Suprapubic skin (tissue), 4 donors: ENCODE data around the gene SELENOW. TPM values are rescaled to one million over a fixed set of nuclear protein-coding genes. Genes with fewer than 3 reads are reported as not detected.
"Not testable (repeated sequence)": the region's sequence is repeated elsewhere in the genome, so short reads cannot be mapped to it uniquely, and the experiment has no call there.

Experiments
- DNase-seq, 2 donors: peaks; one replicate each; pipeline ENCODE4 v3.0.0-alpha.2; 2019; ENCODE audit warnings: low spot score in 2 of 2
- H3K27ac ChIP-seq: fragments of 200-600 bp; sonication (generic); one replicate; pipeline ENCODE4 v1.5.1; 2019
- H3K27me3 ChIP-seq: fragments of 200-600 bp; sonication (generic); one replicate; pipeline ENCODE4 v1.5.1; 2019
- H3K36me3 ChIP-seq: fragments of 200-600 bp; sonication (generic); one replicate; pipeline ENCODE4 v1.5.1; 2019
- H3K4me1 ChIP-seq: fragments of 200-600 bp; sonication (generic); one replicate; pipeline ENCODE4 v1.5.1; 2019
- H3K4me3 ChIP-seq: fragments of 200-600 bp; sonication (generic); one replicate; pipeline ENCODE4 v1.5.1; 2019; ENCODE audit warnings: mild to moderate bottlenecking
- H3K9me3 ChIP-seq: fragments of 200-600 bp; sonication (generic); one replicate; pipeline ENCODE4 v1.5.1; 2019
- EP300 ChIP-seq: sonication (generic); formaldehyde crosslinking; IDR thresholded peaks from one replicate; pipeline ENCODE4 v1.6.1; 2017; ENCODE audit warnings: antibody characterized with exemption
- POLR2A ChIP-seq, 2 donors: fragments of 450-650 bp; IDR thresholded peaks; one replicate each; pipeline ENCODE4 v1.6.1; 2017; ENCODE audit warnings: antibody characterized with exemption in 2 of 2, mild to moderate bottlenecking in 2 of 2, moderate library complexity in 2 of 2
- POLR2AphosphoS5 ChIP-seq, 3 donors: sonication (generic); formaldehyde crosslinking; IDR thresholded peaks; one replicate each; pipeline ENCODE4 v1.6.1; 2017; ENCODE audit warnings: antibody characterized with exemption in 3 of 3
- WGBS: methylation state at CpG from one replicate; pipeline ENCODE4 v1.1.5; 2018; 5-methylcytosine and 5-hydroxymethylcytosine counted together
- total RNA-seq, 4 donors: library from RNA; depleted of rRNA; stranded (reverse); fragments of >200 nt; gene quantifications; one replicate each; pipeline ENCODE4 v1.1.0, GENCODE V29; 2016
- TF ChIP-seq, protein P1 (sequence below), 2 donors: fragments of 200-600 bp in 1 of 2; fragments of 450-650 bp in 1 of 2; sonication (generic) in 1 of 2; IDR thresholded peaks; one replicate each; pipeline ENCODE4 v1.5.1; 2016 to 2019; ENCODE audit warnings: antibody characterized with exemption in 2 of 2, mild to moderate bottlenecking in 1 of 2, moderate library complexity in 1 of 2

SELENOW gene
- total RNA-seq, 4 donors from 2014 or later, result 351 to 679 (median 517) TPM

GRCh38 chr19:47760632-47760999, 17.9 kb upstream of the SELENOW start:
- no peak for DNase-seq
- Histone ChIP-seq H3K4me3 (no peak overlapping the region), H3K4me1 (no peaks in the 10 kb centered on the region), H3K27ac (no peak overlapping the region), H3K27me3 (no peaks in the 10 kb centered on the region), H3K36me3 (peaks cover 40% of the 10 kb centered on the region), H3K9me3 (no peaks in the 10 kb centered on the region)
- TF ChIP-seq POLR2A (IDR thresholded peaks at IDR 0.05) (no peak), POLR2AphosphoS5 (IDR thresholded peaks at IDR 0.05) (no peak), EP300 (no peak)
- TF ChIP-seq, protein P1, sequence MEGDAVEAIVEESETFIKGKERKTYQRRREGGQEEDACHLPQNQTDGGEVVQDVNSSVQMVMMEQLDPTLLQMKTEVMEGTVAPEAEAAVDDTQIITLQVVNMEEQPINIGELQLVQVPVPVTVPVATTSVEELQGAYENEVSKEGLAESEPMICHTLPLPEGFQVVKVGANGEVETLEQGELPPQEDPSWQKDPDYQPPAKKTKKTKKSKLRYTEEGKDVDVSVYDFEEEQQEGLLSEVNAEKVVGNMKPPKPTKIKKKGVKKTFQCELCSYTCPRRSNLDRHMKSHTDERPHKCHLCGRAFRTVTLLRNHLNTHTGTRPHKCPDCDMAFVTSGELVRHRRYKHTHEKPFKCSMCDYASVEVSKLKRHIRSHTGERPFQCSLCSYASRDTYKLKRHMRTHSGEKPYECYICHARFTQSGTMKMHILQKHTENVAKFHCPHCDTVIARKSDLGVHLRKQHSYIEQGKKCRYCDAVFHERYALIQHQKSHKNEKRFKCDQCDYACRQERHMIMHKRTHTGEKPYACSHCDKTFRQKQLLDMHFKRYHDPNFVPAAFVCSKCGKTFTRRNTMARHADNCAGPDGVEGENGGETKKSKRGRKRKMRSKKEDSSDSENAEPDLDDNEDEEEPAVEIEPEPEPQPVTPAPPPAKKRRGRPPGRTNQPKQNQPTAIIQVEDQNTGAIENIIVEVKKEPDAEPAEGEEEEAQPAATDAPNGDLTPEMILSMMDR (IDR thresholded peaks at IDR 0.05), result no peak
- 95% methylated on average over 4 of the region's 5 CpGs for WGBS

DNA sequence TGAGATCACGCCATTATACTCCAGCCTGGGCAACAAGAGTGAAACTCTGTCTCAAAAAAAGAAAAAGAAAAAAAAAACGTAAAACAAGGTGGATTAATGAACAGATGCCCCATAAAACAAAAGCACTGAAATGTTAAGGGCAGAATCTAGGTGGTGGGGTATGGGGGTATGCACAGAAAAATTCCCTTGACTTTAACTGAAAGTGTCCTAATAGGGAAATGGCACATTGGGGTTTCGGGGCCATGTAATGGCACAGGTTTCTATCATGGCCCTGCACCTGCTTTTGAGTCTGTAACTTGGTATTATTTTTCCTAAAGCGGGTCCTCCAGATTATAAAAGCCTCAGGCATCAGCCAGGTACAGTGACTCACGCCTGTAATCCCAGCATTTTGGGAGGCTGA, 16.9 kb upstream of the SELENOW start:
- Histone ChIP-seq H3K36me3 (peaks cover 31% of the 10 kb centered on the region), H3K4me3 (no peak overlapping the region), H3K27ac (no peak overlapping the region), H3K9me3 (no peaks in the 10 kb centered on the region), H3K4me1 (no peaks in the 10 kb centered on the region), H3K27me3 (no peaks in the 10 kb centered on the region)
- 73% methylated on average over 5 of the region's 5 CpGs for WGBS
- no peak for TF ChIP-seq POLR2AphosphoS5 (IDR thresholded peaks at IDR 0.05)
- TF ChIP-seq EP300, result no peak
- no peak for TF ChIP-seq POLR2A (IDR thresholded peaks at IDR 0.05)
- TF ChIP-seq, protein P1 (IDR thresholded peaks at IDR 0.05), result no peak
- no peak for DNase-seq

DNA sequence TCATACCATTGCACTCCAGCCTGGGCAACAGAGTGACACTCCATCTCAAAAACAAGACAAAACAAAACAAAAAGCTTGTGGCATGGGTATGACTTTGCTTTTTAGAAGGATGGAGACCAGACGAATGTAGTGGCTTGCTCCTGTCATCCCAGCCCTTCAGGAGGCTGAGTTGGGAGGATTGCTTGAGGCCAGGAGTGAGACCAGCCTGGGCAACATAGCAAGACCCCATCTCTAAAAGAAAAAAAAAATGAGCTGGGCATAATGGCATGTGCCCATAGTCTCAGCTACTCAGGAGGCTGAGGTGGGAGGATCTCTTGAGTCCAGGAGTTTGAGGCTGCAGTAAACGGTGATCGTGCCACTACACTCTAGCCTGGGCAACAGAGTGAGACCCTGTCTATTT, 16.4 kb upstream of the SELENOW start:
- H3K4me1 ChIP-seq, result no peaks in the 10 kb centered on the region
- DNase-seq, result no peak
- H3K4me3 ChIP-seq, result no peak overlapping the region
- 84% methylated on average over 3 of the region's 3 CpGs for WGBS
- peaks cover 25% of the 10 kb centered on the region for H3K36me3 ChIP-seq
- H3K27ac ChIP-seq, result no peak overlapping the region
- H3K9me3 ChIP-seq, result no peaks in the 10 kb centered on the region
- TF ChIP-seq POLR2AphosphoS5 (IDR thresholded peaks at IDR 0.05) (no peak), EP300 (no peak), POLR2A (IDR thresholded peaks at IDR 0.05) (no peak)
- TF ChIP-seq, protein P1 (IDR thresholded peaks at IDR 0.05), result no peak
- H3K27me3 ChIP-seq, result no peaks in the 10 kb centered on the region

GRCh38 chr19:47762615-47763308, 15.7 kb upstream of the SELENOW start:
- WGBS, result 75% methylated on average over 18 of the region's 18 CpGs
- H3K4me3 ChIP-seq, result no peak overlapping the region
- TF ChIP-seq POLR2AphosphoS5 (IDR thresholded peaks at IDR 0.05) (peak in 2 of 3 donors; percentile 33 to 58), EP300 (no peak), POLR2A (IDR thresholded peaks at IDR 0.05) (no peak)
- TF ChIP-seq, protein P1 (IDR thresholded peaks at IDR 0.05), result no peak
- H3K27me3 ChIP-seq, result no peaks in the 10 kb centered on the region
- DNase-seq, result no peak
- H3K9me3 ChIP-seq, result no peaks in the 10 kb centered on the region
- no peaks in the 10 kb centered on the region for H3K4me1 ChIP-seq
- peaks cover 19% of the 10 kb centered on the region for H3K36me3 ChIP-seq
- H3K27ac ChIP-seq, result no peak overlapping the region

GRCh38 chr19:47764705-47765104, 13.8 kb upstream of the SELENOW start:
- not testable (repeated sequence) for H3K27me3 ChIP-seq, H3K36me3 ChIP-seq, H3K4me1 ChIP-seq, H3K27ac ChIP-seq, DNase-seq, H3K4me3 ChIP-seq, H3K9me3 ChIP-seq
- WGBS, result 68% methylated on average over 3 of the region's 3 CpGs
